CD4-positive, alpha-beta T cell treated with Interleukin-12 subunit alpha and Interleukin-12 subunit beta, for 1 hour (primary cell): ENCODE data around the gene GTF2A1L.
"Not testable (repeated sequence)": the region's sequence is repeated elsewhere in the genome, so short reads cannot be mapped to it uniquely, and the experiment has no call there.

ENCODE experiments used
- DNase-seq: peaks from one replicate; pipeline ENCODE4 v3.0.0-alpha.2; 2020

The GTF2A1L gene, protein sequence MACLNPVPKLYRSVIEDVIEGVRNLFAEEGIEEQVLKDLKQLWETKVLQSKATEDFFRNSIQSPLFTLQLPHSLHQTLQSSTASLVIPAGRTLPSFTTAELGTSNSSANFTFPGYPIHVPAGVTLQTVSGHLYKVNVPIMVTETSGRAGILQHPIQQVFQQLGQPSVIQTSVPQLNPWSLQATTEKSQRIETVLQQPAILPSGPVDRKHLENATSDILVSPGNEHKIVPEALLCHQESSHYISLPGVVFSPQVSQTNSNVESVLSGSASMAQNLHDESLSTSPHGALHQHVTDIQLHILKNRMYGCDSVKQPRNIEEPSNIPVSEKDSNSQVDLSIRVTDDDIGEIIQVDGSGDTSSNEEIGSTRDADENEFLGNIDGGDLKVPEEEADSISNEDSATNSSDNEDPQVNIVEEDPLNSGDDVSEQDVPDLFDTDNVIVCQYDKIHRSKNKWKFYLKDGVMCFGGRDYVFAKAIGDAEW

DNA sequence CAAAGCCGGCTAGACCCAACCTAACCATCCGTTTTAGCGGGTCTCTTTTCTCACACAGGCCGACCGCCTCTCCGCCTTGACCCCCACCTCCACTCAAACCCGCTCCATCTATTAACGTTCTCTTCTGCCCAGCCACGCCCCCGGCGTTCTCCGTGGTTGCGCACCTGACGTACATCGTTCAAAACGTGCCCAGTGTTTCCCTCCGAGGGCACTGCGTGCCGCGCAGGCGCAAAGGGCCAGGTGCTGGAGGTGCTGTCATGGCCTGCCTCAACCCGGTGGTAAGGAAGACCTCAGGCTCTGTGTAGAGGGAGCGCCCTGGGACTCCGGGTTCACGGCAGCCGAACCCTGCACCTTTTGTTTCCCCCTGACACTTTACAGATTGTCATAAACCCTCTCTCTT is at the start of gene GTF2A1L:
Gene GTF2A1L, plus strand, starts transcription at position 239 of the 400 bp plus-strand sequence. Its CDS starts 19 bp downstream, at position 258.
- no peak for DNase-seq

DNA sequence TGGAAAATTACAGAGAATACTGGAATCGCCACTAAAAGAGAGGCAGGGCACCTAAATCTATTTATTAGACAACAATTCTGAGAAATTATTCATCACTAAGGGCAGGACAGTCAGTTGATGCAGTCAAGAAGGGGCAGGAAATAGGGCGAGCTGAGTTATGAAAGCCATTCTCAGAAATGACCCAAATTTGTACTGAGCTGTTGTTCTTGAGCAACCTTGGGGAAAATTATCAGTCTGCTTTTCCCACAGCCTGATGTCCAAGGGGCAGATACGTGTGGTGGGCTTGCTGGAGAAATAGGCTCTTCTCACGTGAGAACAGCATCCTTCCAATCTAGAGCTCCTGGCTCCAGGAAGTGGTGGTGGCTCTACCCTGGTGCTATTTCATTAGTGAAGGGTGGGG is 49.1 kb upstream of the GTF2A1L start:
- no peak for DNase-seq

DNA sequence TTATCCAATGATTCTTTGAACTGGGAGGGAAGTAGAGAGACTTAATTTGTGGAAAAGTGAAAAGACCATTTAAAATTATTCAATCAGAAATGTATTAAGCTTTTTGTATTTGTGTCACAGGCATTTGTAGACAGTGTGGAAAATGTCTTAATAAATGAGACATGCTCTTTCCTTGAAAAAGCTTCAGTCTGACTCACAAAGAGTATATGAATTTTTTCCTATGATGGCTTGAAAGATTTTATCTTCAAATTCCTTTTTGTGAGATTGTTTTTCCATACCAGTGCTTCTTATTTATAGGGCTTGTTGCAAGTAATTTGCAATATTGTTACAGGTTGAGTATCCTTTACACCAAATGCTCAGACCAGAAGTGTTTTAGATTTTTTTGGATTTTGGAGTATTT is 48.2 kb upstream of the GTF2A1L start:
- no peak for DNase-seq

DNA sequence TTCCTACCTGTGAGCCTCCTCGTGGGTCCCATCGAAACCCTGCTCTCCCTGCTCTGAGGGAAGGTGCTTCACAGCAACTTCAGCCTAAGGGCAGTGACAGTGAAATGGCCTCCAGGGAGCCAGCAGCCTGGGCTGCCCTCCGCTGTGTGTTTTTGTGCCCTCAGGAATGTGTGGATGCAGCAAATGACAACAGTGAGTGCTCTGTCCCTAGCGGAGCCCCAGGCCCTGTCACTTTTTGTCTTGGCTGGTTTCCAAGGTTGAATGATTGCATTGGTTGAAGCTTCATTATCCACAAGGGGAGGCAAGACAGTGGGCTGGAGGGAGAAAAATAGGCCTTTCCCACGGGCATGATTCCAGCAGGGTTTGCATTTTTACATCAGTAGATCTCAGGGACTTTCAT is 44.8 kb upstream of the GTF2A1L start:
- no peak for DNase-seq

DNA sequence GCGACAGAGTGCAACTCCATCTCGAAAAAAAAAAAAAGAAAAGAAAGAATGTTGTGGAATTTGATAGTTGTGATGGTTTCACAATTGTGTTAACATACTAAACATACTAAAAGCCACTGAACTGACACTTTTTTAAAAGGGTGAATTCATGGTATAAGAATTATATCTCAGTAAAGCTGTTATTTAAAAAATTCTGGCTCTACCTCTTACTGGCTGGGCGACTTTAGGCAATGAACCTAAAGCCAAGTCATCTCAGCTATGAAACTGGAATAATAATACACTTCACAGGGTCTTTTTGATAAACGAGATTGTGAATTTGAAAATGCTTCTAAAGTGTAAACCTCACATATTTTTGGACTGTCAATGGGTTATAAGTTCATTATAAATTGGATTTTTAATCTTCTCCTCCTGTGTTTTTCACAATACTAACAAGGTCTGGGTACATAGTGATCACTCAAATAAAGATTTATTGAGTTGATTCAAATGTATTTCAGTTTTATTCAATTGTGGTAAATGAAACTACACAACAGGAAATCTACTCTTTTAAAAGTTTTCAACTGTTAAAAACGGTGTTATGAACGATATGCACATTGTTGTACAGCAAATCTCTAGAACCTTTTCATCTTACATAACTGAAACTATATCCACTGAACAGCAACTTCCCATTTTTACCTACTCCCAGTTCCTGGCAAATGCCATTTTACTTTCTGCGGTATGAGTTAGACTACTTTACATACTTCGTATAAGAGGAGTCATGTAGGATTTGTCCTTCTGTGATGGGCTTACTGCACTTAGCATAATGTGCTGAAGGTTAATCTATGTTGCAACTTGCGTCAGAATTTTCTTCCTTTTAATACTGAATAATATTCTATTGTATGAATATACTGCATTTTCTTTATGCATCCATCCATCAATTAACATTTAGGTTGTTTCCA is 43.0 kb upstream of the GTF2A1L start:
- no peak for DNase-seq

DNA sequence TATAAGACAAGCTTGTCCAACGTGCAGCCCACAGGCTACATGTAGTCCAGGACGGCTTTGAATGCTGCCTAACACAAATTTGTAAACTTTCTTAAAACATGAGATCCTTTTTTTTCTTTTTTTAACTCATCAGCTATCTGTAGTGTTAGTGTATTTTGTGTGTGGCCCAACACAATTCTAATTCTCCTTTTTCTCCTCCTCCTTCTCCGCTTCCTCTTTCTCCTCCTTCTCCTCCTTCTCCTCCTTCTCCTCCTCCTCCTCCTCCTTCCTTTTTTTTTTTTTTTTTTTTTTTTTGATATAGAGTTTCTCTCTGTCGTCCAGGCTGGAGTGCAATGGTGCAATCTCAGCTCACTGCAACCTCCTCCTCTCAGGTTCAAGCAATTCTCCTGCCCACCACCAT is 39.3 kb upstream of the GTF2A1L start:
- DNase-seq, result no peak

DNA sequence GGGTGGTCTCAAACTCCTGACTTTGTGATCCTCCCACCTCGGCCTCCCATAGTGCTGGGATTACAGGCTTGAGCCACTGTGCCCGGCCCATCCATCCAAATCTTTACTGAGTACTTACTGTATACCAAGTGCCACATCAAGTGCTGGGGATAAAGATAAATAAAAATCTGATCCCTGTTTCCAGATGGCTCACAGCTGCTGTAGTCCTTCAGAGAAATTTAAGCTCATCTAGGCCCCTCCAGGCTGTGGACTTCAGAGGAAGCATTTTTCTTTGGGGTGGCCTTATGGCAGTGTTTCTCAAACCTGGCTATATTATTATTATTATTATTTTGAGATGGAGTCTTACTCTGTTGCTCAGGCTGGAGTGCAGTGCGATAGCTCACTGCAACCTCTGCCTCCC is 33.7 kb upstream of the GTF2A1L start:
- DNase-seq, result no peak

DNA sequence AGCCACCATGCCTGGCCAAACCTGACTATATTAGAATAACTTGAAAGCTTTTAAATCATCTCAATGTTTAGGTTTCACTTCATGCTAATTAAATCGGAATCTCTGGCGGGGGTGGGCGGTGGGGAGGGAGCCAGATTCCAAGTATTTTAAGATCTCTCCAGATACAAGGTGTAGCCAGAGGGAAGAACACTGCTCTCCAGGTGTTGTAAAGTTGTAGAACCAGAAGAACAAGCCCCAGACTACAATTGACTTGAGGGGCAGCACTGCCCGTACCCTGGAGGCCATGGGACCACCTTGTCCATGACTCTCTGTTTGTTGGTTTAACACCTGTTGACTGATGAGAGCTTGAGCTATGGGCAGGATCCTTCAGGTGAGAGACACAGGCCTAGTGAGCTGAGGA is 33.1 kb upstream of the GTF2A1L start:
- DNase-seq, result no peak

DNA sequence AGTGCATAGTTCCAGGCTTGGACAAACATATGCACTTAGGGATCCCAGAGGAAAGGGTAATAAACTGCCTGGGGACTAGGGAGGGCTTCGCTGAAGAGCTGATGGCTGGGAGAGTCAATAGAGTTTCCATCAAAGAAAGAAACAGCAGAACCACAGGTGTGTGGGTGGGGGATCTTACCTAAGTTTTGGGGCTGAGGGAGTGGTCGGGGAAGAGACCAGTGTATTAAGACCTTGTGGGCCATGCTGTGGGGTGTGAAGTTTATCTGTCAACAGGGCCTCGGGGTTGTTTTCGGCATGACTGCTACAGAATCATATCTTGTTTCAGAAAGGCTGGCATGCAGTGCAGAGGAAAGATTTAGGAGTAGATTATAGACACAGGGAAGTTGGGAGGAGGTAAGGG is 31.2 kb upstream of the GTF2A1L start:
- DNase-seq, result no peak

DNA sequence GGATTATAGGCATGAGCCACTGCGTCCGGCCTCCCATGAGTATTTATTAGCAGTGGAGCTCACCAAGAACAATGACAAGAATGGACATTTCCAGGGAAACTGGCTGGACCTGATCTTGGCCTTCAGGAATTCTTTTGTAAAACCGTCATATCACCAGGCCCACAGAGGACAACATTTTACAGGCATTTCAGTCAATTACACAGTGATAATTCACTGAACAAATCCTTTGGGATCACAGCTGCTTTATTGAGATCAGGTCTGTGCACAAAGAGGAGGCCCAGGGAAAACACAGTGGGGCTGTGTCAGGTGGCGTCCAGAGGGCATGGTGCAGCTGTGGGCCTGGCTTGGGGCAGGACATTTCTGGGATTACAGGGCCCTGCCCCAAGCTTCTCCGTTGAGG is 30.1 kb upstream of the GTF2A1L start:
- DNase-seq, result no peak

DNA sequence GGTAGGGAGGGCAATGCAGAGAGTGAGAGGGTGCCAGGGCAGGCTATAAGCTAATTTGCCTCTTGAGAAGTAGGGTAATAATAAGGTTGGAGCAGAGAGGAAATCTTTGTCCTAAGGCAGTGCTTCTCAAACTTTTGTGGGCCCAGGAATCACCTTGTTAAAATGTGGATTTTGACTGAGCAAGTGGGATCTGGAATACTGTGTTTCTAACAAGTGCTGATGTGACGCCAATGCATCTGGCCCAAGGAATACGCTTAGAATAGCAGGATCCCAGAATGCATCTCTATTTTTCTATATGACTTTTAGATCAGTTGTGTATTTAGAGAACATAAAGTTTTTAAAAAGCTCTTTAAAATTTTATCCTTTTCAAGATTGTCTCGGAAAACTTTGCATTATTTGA is 29.7 kb upstream of the GTF2A1L start:
- DNase-seq, result no peak

DNA sequence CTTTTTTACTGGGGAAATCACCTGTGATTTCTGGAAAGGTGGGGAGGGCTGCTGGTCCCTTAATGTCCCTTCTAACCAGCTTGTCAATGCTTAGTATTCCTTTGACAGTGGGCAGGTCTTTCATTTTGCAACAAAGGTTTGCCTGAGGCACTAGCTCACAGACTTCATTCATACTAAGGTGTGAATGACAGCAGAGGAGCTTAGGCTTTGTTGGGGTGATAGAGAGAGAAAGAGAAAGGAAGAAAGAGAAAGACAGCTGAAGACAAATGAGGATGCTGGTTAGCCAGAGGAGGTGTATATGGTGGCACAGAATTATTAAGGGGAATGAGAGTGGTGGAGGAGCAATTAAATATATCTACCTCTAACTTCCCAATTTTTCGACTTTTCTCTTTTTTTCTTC is 28.9 kb upstream of the GTF2A1L start:
- no peak for DNase-seq

DNA sequence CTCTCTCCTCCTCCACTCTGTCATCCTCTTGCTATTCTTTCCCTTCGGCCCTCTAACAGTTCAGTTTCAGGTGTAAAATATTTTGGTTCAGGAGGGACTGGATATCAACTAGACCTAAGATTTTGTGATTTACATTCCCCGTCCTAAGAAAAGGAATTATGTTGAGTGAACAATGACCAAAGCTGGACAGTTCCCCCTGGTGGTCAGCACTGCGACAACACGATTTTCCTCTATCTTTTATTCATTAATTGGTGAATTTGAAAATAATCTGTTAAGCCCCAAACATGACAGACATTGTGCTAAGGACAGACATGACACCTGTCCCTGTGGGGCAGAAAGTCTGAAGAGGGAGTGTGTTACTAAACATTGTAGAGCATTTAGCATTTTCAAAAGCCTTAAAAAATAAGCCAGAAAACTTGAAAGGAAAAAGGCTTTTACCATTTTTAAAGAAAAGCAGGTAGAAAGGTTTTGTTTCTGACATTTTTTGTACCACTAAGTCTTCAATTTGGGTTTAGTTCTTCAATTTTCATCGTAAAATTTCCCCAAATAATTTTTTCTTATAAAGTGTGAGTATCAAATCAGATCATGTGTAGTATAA is 28.4 kb upstream of the GTF2A1L start:
- DNase-seq, result peak; percentile 6

DNA sequence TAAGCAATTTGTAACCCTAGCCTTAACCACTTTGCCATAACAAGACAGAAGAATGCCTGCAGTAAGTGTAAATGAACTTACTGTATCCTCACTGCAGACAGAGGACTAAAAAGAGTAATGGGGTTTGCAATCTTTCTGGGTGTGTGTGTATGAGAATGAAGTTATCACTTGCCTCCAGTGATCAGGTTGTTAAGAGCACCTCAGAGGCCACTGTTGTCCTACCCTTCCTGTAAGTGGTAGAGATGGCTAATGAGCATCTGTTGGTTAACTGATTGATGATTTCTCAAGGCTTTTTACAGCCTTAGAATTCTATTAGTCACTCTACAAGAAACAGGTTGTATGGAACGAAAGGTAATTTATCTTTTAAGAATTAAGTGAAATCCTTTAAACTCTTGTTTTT is 27.6 kb upstream of the GTF2A1L start:
- no peak for DNase-seq

DNA sequence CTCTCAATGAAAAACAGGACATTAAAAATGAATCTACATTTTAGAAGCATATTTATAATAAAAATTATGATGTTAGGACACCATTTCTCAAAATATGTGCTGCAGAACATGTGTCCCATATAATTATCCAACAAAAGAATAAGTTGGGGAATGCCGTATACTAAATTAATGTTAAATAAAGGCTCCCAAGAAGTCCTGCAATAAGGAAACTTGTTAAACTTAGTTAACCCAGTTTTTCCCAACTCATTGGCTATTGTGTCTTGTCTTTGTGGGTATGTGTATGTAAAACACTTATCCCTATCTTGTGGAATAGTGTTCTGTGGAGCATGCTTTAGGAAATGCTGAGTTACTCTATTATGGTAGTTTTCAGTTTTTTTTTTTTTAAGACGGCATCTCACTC is 25.6 kb upstream of the GTF2A1L start:
- no peak for DNase-seq

DNA sequence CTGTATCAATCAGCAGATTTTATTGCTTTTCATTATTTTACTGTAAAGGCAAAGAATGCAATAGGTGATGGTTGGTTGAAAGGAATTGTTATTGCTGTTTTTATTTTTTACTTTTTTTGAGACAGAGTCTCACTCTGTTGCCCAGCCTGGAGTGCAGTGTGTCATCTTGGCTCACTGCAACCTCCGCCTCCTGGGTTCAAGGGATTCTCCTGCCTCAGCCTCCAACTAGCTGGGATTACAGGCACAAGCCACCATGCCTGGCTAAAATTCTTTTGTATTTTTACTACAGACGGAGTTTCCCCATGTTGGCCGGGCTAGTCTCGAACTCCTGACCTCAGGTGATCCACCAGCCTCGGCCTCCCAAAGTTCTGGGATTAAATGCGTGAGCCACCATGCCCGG is 20.9 kb upstream of the GTF2A1L start:
- not testable (repeated sequence) for DNase-seq

DNA sequence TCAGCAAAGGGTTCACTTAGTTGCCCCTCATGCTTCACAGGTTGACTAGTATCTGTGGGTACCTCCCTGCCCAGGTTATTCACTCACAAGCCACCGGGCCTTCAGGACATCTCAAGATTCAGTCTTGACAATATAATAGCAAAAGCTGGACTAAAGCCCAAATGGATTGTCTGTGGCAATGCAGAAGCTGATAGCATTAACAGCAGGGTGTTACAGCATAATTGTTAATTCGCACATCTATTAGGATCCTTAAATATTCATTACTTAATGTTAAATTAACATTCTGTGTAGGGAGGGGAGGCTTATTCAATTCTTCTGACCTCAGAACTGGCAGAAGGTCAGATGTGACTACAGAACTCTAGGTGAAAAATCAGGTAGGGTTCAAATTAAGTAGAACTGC is 20.2 kb upstream of the GTF2A1L start:
- no peak for DNase-seq

DNA sequence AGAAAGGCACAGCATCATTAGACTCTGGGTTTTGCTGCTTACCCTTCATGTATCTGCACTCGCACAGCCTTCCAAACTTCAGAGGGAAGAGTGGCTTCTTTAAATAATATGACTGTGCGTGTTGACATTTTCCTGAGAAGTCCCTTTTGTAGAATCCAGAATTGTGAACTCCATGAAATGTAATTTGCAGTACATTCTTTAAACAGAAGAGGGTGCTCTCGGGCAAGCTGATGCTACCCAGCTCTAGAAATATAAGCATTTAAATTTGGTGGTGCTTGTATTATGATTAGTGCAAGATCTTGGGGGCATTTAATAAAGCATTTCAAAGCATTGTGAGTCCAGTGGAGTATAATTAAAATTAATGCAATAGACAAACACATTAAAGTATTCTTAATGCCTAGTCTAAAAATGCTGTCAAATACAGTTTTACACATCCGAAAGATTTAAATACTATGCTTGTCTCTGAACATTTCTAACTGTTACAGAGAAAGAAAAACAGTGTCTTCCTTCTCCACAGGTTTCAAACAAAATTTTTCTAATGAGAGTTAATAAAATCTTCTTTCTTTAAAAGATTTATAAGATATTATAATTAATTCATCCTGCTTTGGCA is 17.3 kb upstream of the GTF2A1L start:
- DNase-seq, result peak; percentile 20

DNA sequence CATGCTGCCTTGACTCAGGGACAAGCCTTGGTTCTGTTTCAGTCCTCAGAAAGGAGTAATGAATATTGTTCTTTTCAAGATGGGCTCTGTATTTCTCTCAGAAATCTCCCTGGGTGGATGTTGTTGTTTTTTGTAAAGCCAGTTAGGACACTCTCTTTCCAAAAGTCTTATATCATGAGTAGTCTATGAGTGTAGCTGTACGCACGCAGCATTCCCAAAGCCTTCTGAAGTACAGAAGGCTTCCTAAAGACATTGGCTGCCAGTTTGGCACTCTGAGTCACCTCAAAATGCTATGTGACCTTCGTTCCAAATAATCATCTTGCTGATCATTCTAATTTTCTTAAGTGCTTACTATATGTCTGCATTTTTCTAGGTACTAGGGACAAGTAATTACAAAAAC is 16.7 kb upstream of the GTF2A1L start:
- no peak for DNase-seq

DNA sequence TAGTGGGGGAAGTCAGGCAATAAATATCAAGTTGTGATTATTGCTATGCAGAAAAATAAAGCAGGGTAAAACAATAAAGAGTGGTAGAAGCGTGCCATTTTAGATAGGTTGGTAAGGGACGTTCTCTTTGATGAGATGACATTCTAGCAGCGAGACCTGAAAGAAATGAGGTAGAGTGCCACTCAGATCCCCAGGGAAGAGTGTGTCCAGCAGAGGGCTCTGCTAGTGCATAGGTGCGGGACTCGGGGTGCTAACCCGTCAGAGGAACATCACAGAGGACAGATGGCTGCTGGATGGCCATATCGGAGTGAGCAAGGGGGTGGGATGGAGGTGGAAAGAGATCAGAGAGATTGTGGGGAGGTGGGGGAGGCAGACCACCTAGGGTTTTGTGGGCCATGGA is 16.3 kb upstream of the GTF2A1L start:
- no peak for DNase-seq

DNA sequence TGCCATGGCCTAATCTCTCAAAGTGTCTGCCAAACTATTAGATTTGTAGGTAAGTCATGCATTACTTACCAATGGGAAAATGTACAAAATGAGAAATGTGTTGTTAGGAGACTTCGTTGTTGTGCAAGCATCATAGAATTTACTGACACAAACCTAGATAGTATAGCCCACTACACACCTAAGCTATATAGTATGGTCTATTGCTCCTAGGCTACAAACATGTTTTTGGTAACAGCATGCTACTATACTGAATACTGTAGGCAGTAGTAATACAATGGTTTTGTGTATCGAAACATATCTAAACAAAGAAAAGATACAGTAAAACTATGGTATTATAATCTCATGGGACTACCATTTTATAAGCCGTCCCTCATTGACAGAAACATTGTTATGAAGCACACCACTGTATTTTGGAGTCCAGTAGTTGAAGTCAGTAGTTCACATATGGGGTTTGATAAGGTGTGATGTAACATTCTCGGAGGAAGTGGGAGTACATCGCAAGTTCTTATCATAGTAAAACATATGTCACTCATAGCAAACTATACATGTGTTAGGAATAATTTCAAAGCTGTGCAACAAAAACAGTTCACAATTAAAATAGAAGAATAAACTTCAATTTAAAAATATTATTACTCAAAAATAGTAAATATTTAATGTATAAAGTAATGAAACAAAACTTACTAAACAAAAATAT is 12.0 kb upstream of the GTF2A1L start:
- no peak for DNase-seq

DNA sequence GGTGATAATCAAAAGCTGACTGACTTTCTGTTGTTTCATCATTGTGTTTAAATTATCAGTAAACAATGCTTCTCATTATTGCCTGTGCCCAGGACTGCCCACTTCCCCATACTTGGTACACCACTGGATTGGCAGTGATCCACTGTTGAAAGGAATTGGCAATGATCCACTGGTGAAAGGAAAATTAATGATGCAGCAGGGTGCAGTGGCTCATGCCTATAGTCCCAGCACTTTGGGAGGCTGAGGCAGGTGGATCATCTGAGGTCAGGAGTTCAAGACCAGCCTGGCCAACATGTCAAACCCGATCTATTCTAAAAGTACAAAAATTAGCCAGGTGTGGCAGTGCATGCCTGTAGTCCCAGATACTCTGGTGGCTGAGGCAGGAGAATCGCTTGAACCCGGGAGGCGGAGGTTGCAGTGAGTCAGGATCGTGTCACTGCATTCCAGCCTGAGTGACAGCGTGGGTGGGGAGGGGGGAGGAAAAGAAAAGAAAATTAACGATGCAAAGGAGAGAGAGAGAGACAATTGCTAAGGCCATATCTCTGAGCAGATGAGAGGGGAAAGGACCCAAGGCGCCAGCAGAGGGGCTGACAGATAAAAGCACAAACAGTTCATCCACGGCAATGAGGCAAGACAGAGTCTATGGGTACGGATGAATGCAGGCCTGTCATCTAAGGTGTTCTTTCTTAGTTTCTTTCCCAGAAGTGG is 10.2 kb upstream of the GTF2A1L start:
- no peak for DNase-seq
